K562 (cell line): ENCODE data around the gene DNMT1. TPM values are rescaled to one million over a fixed set of nuclear protein-coding genes. Genes with fewer than 3 reads are reported as not detected.

Experiments used
- ATAC-seq: fragments of 200-7000 bp; cut with Tn5 transposase; 3 replicates; pipeline ENCODE4 v1.9.1; 2020; ENCODE audit warnings: moderate library complexity
- BruUV-seq: library from RNA; stranded (reverse); fragments of 400-500 nt; replicated peaks from 2 replicates; lab custom pipeline; 2021; lab: Mats Ljungman, UMichigan
- CTCF ChIA-PET: fragments of 300-600 bp; formaldehyde crosslinking; extraction: SDS; loops from one replicate; lab custom pipeline; 2021; ENCODE audit warnings: low intra/inter-chr PET ratio; lab: Yijun Ruan, JAX
- POLR2A ChIA-PET: fragments of 300-600, 350-650 bp; sonication (Branson Sonifier 250); formaldehyde crosslinking; extraction: SDS; loops from one replicate; lab custom pipeline; 2021; ENCODE audit warnings: antibody characterized with exemption, inconsistent platforms; lab: Yijun Ruan, JAX
- DNase-seq, 4 experiments: peaks; one replicate each; pipeline versions ENCODE4 v3.0.0 to v3.0.0-alpha.2; 2011 to 2018; ENCODE audit warnings: low spot score in 3 of 4, mixed read lengths in 3 of 4; ENCODE audit errors: extremely low read depth in 1 of 4
- FAIRE-seq: peaks from 2 replicates; lab custom pipeline; 2011; peaks lifted over from hg19 to GRCh38; lab: Jason Lieb, UNC
- H2AFZ ChIP-seq: 2 replicates; pipeline ENCODE4 v1.6.0; 2011; ENCODE audit warnings: low read depth, low read length, control low read depth, inconsistent platforms
- H3K27ac ChIP-seq: fragments of 200-600 bp; 3 replicates; pipeline ENCODE4 v1.8.0; 2011; ENCODE audit warnings: low read depth, mild to moderate bottlenecking, control low read depth, inconsistent platforms, low read length, moderate library complexity, mixed read lengths; ENCODE audit errors: extremely low read depth
- H3K27me3 ChIP-seq, 2 experiments: fragments of 300-600 bp in 1 of 2; 2 replicates in 1 of 2; 3 replicates in 1 of 2; pipeline versions ENCODE4 v1.6.0 to v1.8.0; 2011; ENCODE audit warnings: inconsistent platforms in 2 of 2, low read length in 2 of 2, mild to moderate bottlenecking in 1 of 2, mixed read lengths in 1 of 2, moderate library complexity in 1 of 2; ENCODE audit not compliant: control insufficient read depth in 2 of 2, insufficient read depth in 2 of 2
- H3K36me3 ChIP-seq: fragments of 300-600 bp; 3 replicates; pipeline ENCODE4 v1.8.0; 2011; ENCODE audit warnings: mild to moderate bottlenecking, low read length, inconsistent platforms; ENCODE audit not compliant: control insufficient read depth, insufficient read depth
- H3K4me1 ChIP-seq, 2 experiments: fragments of 200-600 bp in 1 of 2; replicated peaks in 1 of 2; 2 replicates in 1 of 2; 3 replicates in 1 of 2; pipeline versions ENCODE4 v1.5.1 to v1.8.0; 2011; ENCODE audit warnings: inconsistent platforms in 2 of 2, low read length in 2 of 2, mild to moderate bottlenecking in 1 of 2, mixed read lengths in 1 of 2, moderate library complexity in 1 of 2; ENCODE audit not compliant: control insufficient read depth in 2 of 2, insufficient read depth in 2 of 2
- H3K4me2 ChIP-seq: 2 replicates; pipeline ENCODE4 v1.6.1; 2011; ENCODE audit warnings: low read length, control low read depth, inconsistent platforms, mixed read lengths; ENCODE audit not compliant: insufficient read depth
- H3K4me3 ChIP-seq: fragments of 200-600 bp; sonication (generic), shearing (Covaris generic); 2 replicates; pipeline ENCODE4 v1.5.1; 2016; ENCODE audit warnings: control low read depth, inconsistent platforms
- H3K79me2 ChIP-seq: fragments of 200-600 bp; 3 replicates; pipeline ENCODE4 v1.8.0; 2011; ENCODE audit warnings: low read length, inconsistent platforms; ENCODE audit not compliant: control insufficient read depth, insufficient read depth
- H3K9ac ChIP-seq, 2 experiments: 2 replicates each; pipeline versions ENCODE4 v1.6.0 to v1.6.1; 2011; ENCODE audit warnings: low read depth in 2 of 2, low read length in 2 of 2, control low read depth in 1 of 2, inconsistent platforms in 1 of 2, mild to moderate bottlenecking in 1 of 2, mixed read lengths in 1 of 2; ENCODE audit not compliant: insufficient read depth in 1 of 2
- H3K9me1 ChIP-seq: one replicate; pipeline ENCODE4 v1.6.0; 2011; ENCODE audit warnings: inconsistent platforms, mild to moderate bottlenecking, low read length, moderate library complexity; ENCODE audit not compliant: control insufficient read depth, insufficient read depth
- H3K9me3 ChIP-seq: replicated peaks from 2 replicates; pipeline ENCODE4 v1.5.1; 2011; ENCODE audit warnings: low read depth, low read length, inconsistent platforms; ENCODE audit not compliant: control insufficient read depth, insufficient read depth
- H4K20me1 ChIP-seq: replicated peaks from 2 replicates; pipeline ENCODE4 v1.6.1; 2011; ENCODE audit warnings: low read length, inconsistent platforms, mixed read lengths; ENCODE audit not compliant: control insufficient read depth, insufficient read depth
- FOXM1 ChIP-seq, 2 experiments: fragments of 450-650 bp in 1 of 2; sonication (generic) in 1 of 2; formaldehyde crosslinking in 1 of 2; IDR thresholded peaks; 2 replicates each; pipeline versions ENCODE4 v1.6.1 to v1.9.0; 2017 to 2022; ENCODE audit warnings: low read depth in 2 of 2, mild to moderate bottlenecking in 2 of 2, missing genetic modification reagents in 1 of 2, moderate library complexity in 1 of 2
- LARP7 ChIP-seq: fragments of 450-650 bp; IDR thresholded peaks from 2 replicates; pipeline ENCODE4 v1.6.1; 2016
- NFYB ChIP-seq: IDR thresholded peaks from 2 replicates; pipeline ENCODE4 v1.6.1; 2011; ENCODE audit warnings: mild to moderate bottlenecking, moderate library complexity; ENCODE audit not compliant: insufficient read length; ENCODE audit errors: extremely low read depth
- POLR2A ChIP-seq: fragments of 450-650 bp; conservative IDR thresholded peaks from 2 replicates; pipeline ENCODE4 v1.6.1; 2016
- POLR2AphosphoS2 ChIP-seq: IDR thresholded peaks from 2 replicates; pipeline ENCODE4 v1.6.1; 2012; ENCODE audit warnings: low read length, improper control_type of control experiment
- POLR2B ChIP-seq: fragments of 450-650 bp; IDR thresholded peaks from 2 replicates; pipeline ENCODE4 v1.6.1; 2018; ENCODE audit warnings: low read depth; ENCODE audit not compliant: partially characterized antibody
- POLR2G ChIP-seq: fragments of 200-400 bp; formaldehyde crosslinking; IDR thresholded peaks from 2 replicates; pipeline ENCODE4 v1.6.1; 2017; ENCODE audit warnings: low read depth, mild to moderate bottlenecking, antibody characterized with exemption, low read length, moderate library complexity
- RBFOX2 ChIP-seq: fragments of 200-400 bp; formaldehyde crosslinking; IDR thresholded peaks from 2 replicates; pipeline ENCODE4 v1.6.1; 2017; ENCODE audit warnings: low read depth, mild to moderate bottlenecking, low read length, moderate library complexity
- SAFB ChIP-seq: fragments of 200-400 bp; formaldehyde crosslinking; IDR thresholded peaks from 2 replicates; pipeline ENCODE4 v1.6.1; 2017; ENCODE audit warnings: low read depth, low read length, borderline replicate concordance
- SIN3A ChIP-seq, 2 experiments: fragments of 150-350 bp in 1 of 2; IDR thresholded peaks; 2 replicates each; pipeline ENCODE4 v1.6.1; 2011 to 2016; ENCODE audit warnings: borderline replicate concordance in 2 of 2, low read depth in 2 of 2, low read length in 2 of 2, mild to moderate bottlenecking in 2 of 2, moderate library complexity in 2 of 2; ENCODE audit not compliant: control insufficient read depth in 1 of 2
- SREBF1 ChIP-seq: fragments of 150-350 bp; IDR thresholded peaks from 2 replicates; pipeline ENCODE4 v1.6.1; 2014; ENCODE audit warnings: antibody characterized with exemption, low read depth, low read length, borderline replicate concordance
- SRSF1 ChIP-seq: fragments of 200-400 bp; formaldehyde crosslinking; IDR thresholded peaks from 2 replicates; pipeline ENCODE4 v1.6.1; 2017; ENCODE audit warnings: mild to moderate bottlenecking, low read depth, low read length, moderate library complexity
- SUPT5H ChIP-seq: fragments of 450-650 bp; IDR thresholded peaks from 2 replicates; pipeline ENCODE4 v1.6.1; 2016
- TAF15 ChIP-seq: fragments of 200-400 bp; formaldehyde crosslinking; IDR thresholded peaks from 2 replicates; pipeline ENCODE4 v1.6.1; 2017; ENCODE audit warnings: mild to moderate bottlenecking, low read depth, low read length, moderate library complexity
- TEAD4 ChIP-seq, 2 experiments: sonication (generic) in 1 of 2; formaldehyde crosslinking in 1 of 2; IDR thresholded peaks; 2 replicates each; pipeline versions ENCODE4 v1.6.1 to v1.8.0; 2012 to 2022; ENCODE audit warnings: borderline replicate concordance in 1 of 2, inconsistent platforms in 1 of 2, low read length in 1 of 2, mild to moderate bottlenecking in 1 of 2, missing genetic modification reagents in 1 of 2
- XRCC5 ChIP-seq: fragments of 200-400 bp; formaldehyde crosslinking; IDR thresholded peaks from 2 replicates; pipeline ENCODE4 v1.6.1; 2017; ENCODE audit warnings: low read depth, mild to moderate bottlenecking, low read length
- ZNF431 ChIP-seq: sonication (generic); formaldehyde crosslinking; IDR thresholded peaks from 2 replicates; pipeline ENCODE4 v1.8.0; 2022; ENCODE audit warnings: mild to moderate bottlenecking, missing genetic modification reagents
- WGBS: fragments of 100-300 bp; shearing (Covaris generic); methylation state at CpG from one replicate; pipeline ENCODE4 v1.1.6; 2016; ENCODE audit warnings: low coverage, mixed read lengths; ENCODE audit not compliant: insufficient coverage; ENCODE audit errors: missing lambda C conversion rate; 5-methylcytosine and 5-hydroxymethylcytosine counted together
- in situ Hi-C: fragments of 300-500 bp; cut with MboI; formaldehyde crosslinking; loops from 4 replicates; pipeline ENCODE4 v1.15.0; 2018; ENCODE audit warnings: inconsistent platforms, mixed read lengths
- intact Hi-C: fragments of 100-400 bp; cut with micrococcal nuclease; formaldehyde crosslinking; loops from 2 replicates; pipeline ENCODE4 v1.14.2; 2022
- polyA plus RNA-seq, 8 experiments: library from polyadenylated mRNA; depleted of rRNA in 4 of 8; stranded (reverse) in 5 of 8; unstranded in 3 of 8; fragments of >200 nt; fragmentation: Nextera tagmentation in 2 of 8; fragmentation: Illumina TruSeq in 1 of 8; extraction: Ambion mirVana in 2 of 8; extraction: Trizol in 1 of 8; gene quantifications; 2 replicates each; pipeline versions ENCODE4 v1.2.1 to v1.2.3, GENCODE V29; 2011 to 2014; ENCODE audit warnings: inconsistent platforms in 1 of 8, missing spikeins in 1 of 8
- total RNA-seq, 7 experiments: library from RNA; depleted of rRNA in 6 of 7; stranded (reverse); fragments of >200 nt in 6 of 7; fragmentation: Illumina TruSeq in 2 of 7; extraction: Trizol in 2 of 7; gene quantifications; 2 replicates each; pipeline versions ENCODE4 v1.2.1 to v1.2.3, GENCODE V29; 2011 to 2021; ENCODE audit warnings: low replicate concordance in 1 of 7
- TF ChIP-seq, protein P1 (sequence below): sonication (generic); formaldehyde crosslinking; IDR thresholded peaks from 2 replicates; pipeline ENCODE4 v1.9.0; 2022; ENCODE audit warnings: mild to moderate bottlenecking, missing genetic modification reagents
- TF ChIP-seq, protein P2 (sequence below): fragments of 450-650 bp; IDR thresholded peaks from 2 replicates; pipeline ENCODE4 v1.6.1; 2016; ENCODE audit warnings: borderline replicate concordance

DNMT1 gene
- total and polyA plus RNA-seq, 9 of the 15 experiments (the other 6 are each of a cell fraction or from before 2014, with no cell fraction given), result 80.1 to 271 (median 121) TPM

DNA sequence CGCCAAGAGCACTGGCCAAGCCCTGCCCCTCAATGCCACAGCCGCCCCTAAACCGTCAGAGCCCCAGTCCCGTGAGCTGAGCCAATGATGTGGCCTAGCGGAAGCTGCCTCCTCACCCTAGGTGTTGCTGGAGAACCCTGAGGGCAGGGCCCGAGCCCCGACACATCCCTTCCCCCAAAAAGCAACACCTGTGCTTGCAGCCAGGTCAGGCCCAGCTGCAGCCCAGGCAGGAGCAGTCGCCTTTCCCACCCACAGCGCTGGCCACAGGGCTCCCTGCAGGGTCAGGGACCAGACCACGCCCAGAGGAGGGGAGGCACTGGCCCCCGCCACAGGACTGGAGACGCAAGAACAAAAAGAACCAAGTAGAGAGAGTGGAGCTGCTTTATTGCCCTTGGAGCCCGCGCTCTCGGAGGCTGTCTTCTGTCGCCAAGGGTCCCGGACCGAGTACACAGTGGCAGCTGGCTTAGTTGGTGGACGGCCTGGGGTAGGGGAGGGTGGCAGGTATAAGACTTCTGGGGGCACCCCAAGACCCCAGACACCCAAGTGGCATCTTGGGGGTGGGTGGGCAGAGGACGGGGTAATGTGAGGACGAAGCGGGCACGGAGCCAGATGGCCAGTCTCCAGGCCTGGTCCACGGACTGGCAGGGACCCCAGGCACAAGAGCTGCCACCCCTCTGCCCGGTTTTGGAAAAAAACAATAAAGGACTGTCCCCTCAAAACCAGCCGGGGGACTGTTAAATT lies 79.9 kb downstream of the DNMT1 start:
- H3K4me2 ChIP-seq, result no peak overlapping the region
- peaks cover 5% of the 10 kb centered on the region; the same call in 1 of the 2 replicates for H4K20me1 ChIP-seq
- in situ Hi-C loops, result no loop called here
- no TSS peak for BruUV-seq
- H3K4me1 ChIP-seq, result peaks cover 3 to 91% of the 10 kb centered on the region in 2 experiments; a peak in 3 of 5 replicates
- H2AFZ ChIP-seq, result no peak overlapping the region
- H3K9ac ChIP-seq, result peak overlapping the region in 1 of 2 experiments; percentile 50; a peak in 1 of 4 replicates
- ATAC-seq (peak; percentile 4), DNase-seq (peak in 2 of 4 experiments; percentile 33), FAIRE-seq (no peak)
- no peaks in the 10 kb centered on the region for H3K9me3 ChIP-seq
- peaks cover 15% of the 10 kb centered on the region for H3K79me2 ChIP-seq
- H3K4me3 ChIP-seq, result no peak overlapping the region
- no peak overlapping the region for H3K27ac ChIP-seq
- H3K36me3 ChIP-seq, result peaks cover 63% of the 10 kb centered on the region; the same call in 2 of the 3 replicates
- 80% methylated on average over 12 of the region's 26 CpGs for whole genome bisulfite sequencing
- H3K27me3 ChIP-seq, result no peaks in the 10 kb centered on the region
- intact Hi-C loops, result loop anchor here (5.0 kb wide), 1 partner anchor 183 kb away; no protein-coding TSS in a partner anchor
- POLR2A ChIA-PET, result interaction anchor here (0.6 to 5.8 kb wide), 8 partner anchors 7 to 361 kb away, joined by 3 to 49 read pairs (median 4); partner anchors contain the start of gene PPAN
- H3K9me1 ChIP-seq, result no peaks in the 10 kb centered on the region
- CTCF ChIA-PET, result interaction anchor here (0.5 kb wide), 1 partner anchor 58 kb away, joined by 3 read pairs; no protein-coding TSS in a partner anchor
- TF ChIP-seq ZNF431 (0 out of 2 replicates have a peak, but pooled peaks have one; percentile 29), TAF15 (0 out of 2 replicates have a peak, but pooled peaks have one; percentile 82), XRCC5 (peak; percentile 74; the same call in 1 of the 2 replicates), SAFB (no peak; the same call in 1 of the 2 replicates), LARP7 (no peak), TEAD4 (IDR thresholded peaks at IDR 0.05; ENCODE audit: low read length) (no peak), TEAD4 (CRISPR knock-in tag; IDR thresholded peaks at IDR 0.05; ENCODE audit: borderline replicate concordance) (no peak), SUPT5H (peak; percentile 57), POLR2B (peak; percentile 53), POLR2G (peak; percentile 5), POLR2AphosphoS2 (peak; percentile 15; the same call in 1 of the 2 replicates), NFYB (no peak), SRSF1 (no peak), POLR2A (peak; percentile 64), SREBF1 (no peak), SIN3A (IDR thresholded peaks at IDR 0.05; ENCODE audit: borderline replicate concordance in 2 of 2, control insufficient read depth in 1 of 2, low read depth in 2 of 2, low read length in 2 of 2) (peak in 1 of 2 experiments; percentile 14; a peak in 1 of 4 replicates), FOXM1 (IDR thresholded peaks at IDR 0.05; ENCODE audit: low read depth) (no peak), FOXM1 (CRISPR knock-in tag; IDR thresholded peaks at IDR 0.05; ENCODE audit: low read depth) (no peak), RBFOX2 (peak; percentile 68)
- TF ChIP-seq, protein P1, sequence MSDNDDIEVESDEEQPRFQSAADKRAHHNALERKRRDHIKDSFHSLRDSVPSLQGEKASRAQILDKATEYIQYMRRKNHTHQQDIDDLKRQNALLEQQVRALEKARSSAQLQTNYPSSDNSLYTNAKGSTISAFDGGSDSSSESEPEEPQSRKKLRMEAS (CRISPR knock-in tag), result 0 out of 2 replicates have a peak, but pooled peaks have one; percentile 26
- TF ChIP-seq, protein P2, sequence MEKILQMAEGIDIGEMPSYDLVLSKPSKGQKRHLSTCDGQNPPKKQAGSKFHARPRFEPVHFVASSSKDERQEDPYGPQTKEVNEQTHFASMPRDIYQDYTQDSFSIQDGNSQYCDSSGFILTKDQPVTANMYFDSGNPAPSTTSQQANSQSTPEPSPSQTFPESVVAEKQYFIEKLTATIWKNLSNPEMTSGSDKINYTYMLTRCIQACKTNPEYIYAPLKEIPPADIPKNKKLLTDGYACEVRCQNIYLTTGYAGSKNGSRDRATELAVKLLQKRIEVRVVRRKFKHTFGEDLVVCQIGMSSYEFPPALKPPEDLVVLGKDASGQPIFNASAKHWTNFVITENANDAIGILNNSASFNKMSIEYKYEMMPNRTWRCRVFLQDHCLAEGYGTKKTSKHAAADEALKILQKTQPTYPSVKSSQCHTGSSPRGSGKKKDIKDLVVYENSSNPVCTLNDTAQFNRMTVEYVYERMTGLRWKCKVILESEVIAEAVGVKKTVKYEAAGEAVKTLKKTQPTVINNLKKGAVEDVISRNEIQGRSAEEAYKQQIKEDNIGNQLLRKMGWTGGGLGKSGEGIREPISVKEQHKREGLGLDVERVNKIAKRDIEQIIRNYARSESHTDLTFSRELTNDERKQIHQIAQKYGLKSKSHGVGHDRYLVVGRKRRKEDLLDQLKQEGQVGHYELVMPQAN, result no peak
